K562 (cell line): ENCODE measurements around the gene KLHL22. TPM values are rescaled to one million over a fixed set of nuclear protein-coding genes. Genes with fewer than 3 reads are reported as not detected.

ENCODE experiments used
- CBX8 ChIP-seq: fragments of 200-600 bp; sonication (generic); IDR thresholded peaks from 2 replicates; pipeline ENCODE4 v1.6.1; 2012; ENCODE audit warnings: borderline replicate concordance, mixed run types, low read depth, mild to moderate bottlenecking, moderate library complexity, mixed read lengths, low read length, control low read depth, inconsistent platforms; ENCODE audit not compliant: poor library complexity, severe bottlenecking; ENCODE audit errors: extremely low read depth
- DIDO1 ChIP-seq: fragments of 450-650 bp; IDR thresholded peaks from 2 replicates; pipeline ENCODE4 v1.6.1; 2016; ENCODE audit warnings: low read depth, missing biosample characterization, missing genetic modification characterization
- EP300 ChIP-seq: IDR thresholded peaks from 2 replicates; pipeline ENCODE4 v1.6.1; 2012; ENCODE audit warnings: low read length, improper control_type of control experiment
- HCFC1 ChIP-seq: IDR thresholded peaks from 2 replicates; pipeline ENCODE4 v1.6.1; 2012; ENCODE audit warnings: low read depth, low read length, improper control_type of control experiment
- HMG20B ChIP-seq: fragments of 250-450 bp; sonication (Bioruptor Pico); IDR thresholded peaks from 2 replicates; pipeline ENCODE4 v1.5.0; 2021; ENCODE audit warnings: mild to moderate bottlenecking
- KDM1A ChIP-seq, 2 experiments: fragments of 450-650 bp; IDR thresholded peaks; 2 replicates each; pipeline ENCODE4 v1.6.1; 2016; ENCODE audit warnings: mild to moderate bottlenecking in 2 of 2
- NCOA1 ChIP-seq: fragments of 450-650 bp; IDR thresholded peaks from 2 replicates; pipeline ENCODE4 v1.6.1; 2016; ENCODE audit warnings: low read depth
- POLR2AphosphoS5 ChIP-seq: IDR thresholded peaks from 2 replicates; pipeline ENCODE4 v1.6.1; 2011; ENCODE audit warnings: mild to moderate bottlenecking, low read depth, low read length, moderate library complexity; ENCODE audit not compliant: control insufficient read depth, insufficient read depth
- SIX5 ChIP-seq, 2 experiments: IDR thresholded peaks; 2 replicates each; pipeline ENCODE4 v1.6.1; 2011; ENCODE audit warnings: low read length in 2 of 2, borderline replicate concordance in 1 of 2, low read depth in 1 of 2, mild to moderate bottlenecking in 1 of 2, moderate library complexity in 1 of 2; ENCODE audit not compliant: insufficient read depth in 1 of 2
- SREBF1 ChIP-seq: fragments of 150-350 bp; IDR thresholded peaks from 2 replicates; pipeline ENCODE4 v1.6.1; 2014; ENCODE audit warnings: antibody characterized with exemption, low read depth, low read length, borderline replicate concordance
- TSC22D4 ChIP-seq: fragments of 450-650 bp; IDR thresholded peaks from 2 replicates; pipeline ENCODE4 v1.6.1; 2016; ENCODE audit warnings: missing genetic modification characterization, missing biosample characterization, control low read depth
- ZNF197 ChIP-seq: fragments of 200-800 bp; sonication (Bioruptor generic); IDR thresholded peaks from 2 replicates; pipeline ENCODE4 v1.6.1; 2016; ENCODE audit warnings: low read depth, missing genetic modification characterization, missing compliant biosample characterization
- ZNF764 ChIP-seq: fragments of 250-450 bp; sonication (Bioruptor Pico); IDR thresholded peaks from 2 replicates; pipeline ENCODE4 v1.4.0; 2020; ENCODE audit warnings: low read depth, mild to moderate bottlenecking, moderate library complexity
- ZNF77 ChIP-seq: fragments of 250-450 bp; sonication (Bioruptor Pico); IDR thresholded peaks from 2 replicates; pipeline ENCODE4 v1.5.0; 2020
- polyA plus RNA-seq, 8 experiments: library from polyadenylated mRNA; depleted of rRNA in 4 of 8; stranded (reverse) in 5 of 8; unstranded in 3 of 8; fragments of >200 nt; fragmentation: Nextera tagmentation in 2 of 8; fragmentation: Illumina TruSeq in 1 of 8; extraction: Ambion mirVana in 2 of 8; extraction: Trizol in 1 of 8; gene quantifications; 2 replicates each; pipeline versions ENCODE4 v1.2.1 to v1.2.3, GENCODE V29; 2011 to 2014; ENCODE audit warnings: inconsistent platforms in 1 of 8, missing spikeins in 1 of 8
- total RNA-seq, 7 experiments: library from RNA; depleted of rRNA in 6 of 7; stranded (reverse); fragments of >200 nt in 6 of 7; fragmentation: Illumina TruSeq in 2 of 7; extraction: Trizol in 2 of 7; gene quantifications; 2 replicates each; pipeline versions ENCODE4 v1.2.1 to v1.2.3, GENCODE V29; 2011 to 2021; ENCODE audit warnings: low replicate concordance in 1 of 7
- TF ChIP-seq, protein P1 (sequence below): fragments of 250-450 bp; sonication (Bioruptor Pico); IDR thresholded peaks from 2 replicates; pipeline ENCODE4 v1.5.1; 2021; ENCODE audit warnings: mild to moderate bottlenecking
- TF ChIP-seq, protein P2 (sequence below): fragments of 450-650 bp; IDR thresholded peaks from one replicate; pipeline ENCODE4 v1.6.1; 2018; ENCODE audit warnings: mild to moderate bottlenecking, moderate library complexity; ENCODE audit not compliant: partially characterized antibody
- TF ChIP-seq, protein P3 (sequence below): fragments of 450-650 bp; formaldehyde crosslinking; IDR thresholded peaks from 2 replicates; pipeline ENCODE4 v1.4.0; 2020; ENCODE audit warnings: mild to moderate bottlenecking, moderate library complexity
- TF ChIP-seq, protein P4 (sequence below): sonication (generic); formaldehyde crosslinking; IDR thresholded peaks from 2 replicates; pipeline ENCODE4 v1.8.1; 2023; ENCODE audit warnings: mild to moderate bottlenecking, missing genetic modification reagents, moderate library complexity
- TF ChIP-seq, protein P5 (sequence below): fragments of 250-450 bp; sonication (Bioruptor Pico); IDR thresholded peaks from 2 replicates; pipeline ENCODE4 v1.6.1; 2021; ENCODE audit warnings: mild to moderate bottlenecking
- TF ChIP-seq, protein P6 (sequence below): fragments of 250-450 bp; sonication (Bioruptor Pico); IDR thresholded peaks from 2 replicates; pipeline ENCODE4 v1.9.0; 2021; ENCODE audit warnings: mild to moderate bottlenecking

The KLHL22 gene
- total and polyA plus RNA-seq, 9 of the 15 experiments (the other 6 are each of a cell fraction or from before 2014, with no cell fraction given): 1.3 to 25.6 (median 15.2) TPM

DNA sequence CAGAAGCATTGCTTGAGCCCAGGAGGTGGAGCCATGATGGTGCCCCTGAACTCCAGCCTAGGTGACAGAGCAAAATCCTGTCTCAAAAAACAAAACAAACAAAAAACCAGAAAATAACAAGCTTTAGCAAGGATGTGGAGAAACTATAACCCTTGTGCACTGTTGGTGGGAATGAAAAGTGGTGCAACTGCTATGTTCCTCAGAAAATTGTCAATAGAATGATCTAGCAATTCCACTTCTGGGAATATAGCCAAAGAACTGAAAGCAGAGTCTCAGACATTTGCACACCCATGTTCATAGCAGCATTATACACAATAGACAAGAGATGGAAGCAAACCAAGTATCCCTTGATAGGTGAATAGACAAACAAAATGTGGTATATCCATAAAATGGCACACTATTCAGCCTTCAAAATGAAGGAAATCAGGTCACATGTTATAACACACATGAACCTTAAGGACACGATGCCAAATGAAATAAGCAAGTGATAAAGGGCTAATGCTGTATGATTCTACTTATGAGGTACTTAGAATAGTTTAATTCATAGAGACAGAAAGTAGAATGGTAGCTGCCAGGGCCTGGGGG is 15.9 kb downstream of the KLHL22 start (continued):
- TF ChIP-seq CBX8 (no peak), ZNF197 (no peak), NCOA1 (no peak), EP300 (no peak), ZNF764 (CRISPR knock-in tag) (no peak), KDM1A (IDR thresholded peaks at IDR 0.05) (no peak), SREBF1 (no peak), DIDO1 (tag) (no peak), HMG20B (CRISPR knock-in tag) (no peak), TSC22D4 (tag) (no peak), ZNF77 (CRISPR knock-in tag) (no peak), POLR2AphosphoS5 (no peak), SIX5 (IDR thresholded peaks at IDR 0.05; ENCODE audit: borderline replicate concordance in 1 of 2, insufficient read depth in 1 of 2, low read depth in 1 of 2, low read length in 2 of 2) (no peak), HCFC1 (no peak)
- TF ChIP-seq, protein P1, sequence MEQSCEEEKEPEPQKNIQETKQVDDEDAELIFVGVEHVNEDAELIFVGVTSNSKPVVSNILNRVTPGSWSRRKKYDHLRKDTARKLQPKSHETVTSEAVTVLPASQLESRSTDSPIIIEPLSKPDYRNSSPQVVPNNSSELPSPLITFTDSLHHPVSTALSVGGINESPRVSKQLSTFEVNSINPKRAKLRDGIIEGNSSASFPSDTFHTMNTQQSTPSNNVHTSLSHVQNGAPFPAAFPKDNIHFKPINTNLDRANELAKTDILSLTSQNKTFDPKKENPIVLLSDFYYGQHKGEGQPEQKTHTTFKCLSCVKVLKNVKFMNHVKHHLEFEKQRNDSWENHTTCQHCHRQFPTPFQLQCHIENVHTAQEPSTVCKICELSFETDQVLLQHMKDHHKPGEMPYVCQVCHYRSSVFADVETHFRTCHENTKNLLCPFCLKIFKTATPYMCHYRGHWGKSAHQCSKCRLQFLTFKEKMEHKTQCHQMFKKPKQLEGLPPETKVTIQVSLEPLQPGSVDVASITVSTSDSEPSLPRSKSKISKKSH (CRISPR knock-in tag): no peak
- TF ChIP-seq, protein P2, sequence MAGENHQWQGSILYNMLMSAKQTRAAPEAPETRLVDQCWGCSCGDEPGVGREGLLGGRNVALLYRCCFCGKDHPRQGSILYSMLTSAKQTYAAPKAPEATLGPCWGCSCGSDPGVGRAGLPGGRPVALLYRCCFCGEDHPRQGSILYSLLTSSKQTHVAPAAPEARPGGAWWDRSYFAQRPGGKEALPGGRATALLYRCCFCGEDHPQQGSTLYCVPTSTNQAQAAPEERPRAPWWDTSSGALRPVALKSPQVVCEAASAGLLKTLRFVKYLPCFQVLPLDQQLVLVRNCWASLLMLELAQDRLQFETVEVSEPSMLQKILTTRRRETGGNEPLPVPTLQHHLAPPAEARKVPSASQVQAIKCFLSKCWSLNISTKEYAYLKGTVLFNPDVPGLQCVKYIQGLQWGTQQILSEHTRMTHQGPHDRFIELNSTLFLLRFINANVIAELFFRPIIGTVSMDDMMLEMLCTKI: no peak
- TF ChIP-seq, protein P3, sequence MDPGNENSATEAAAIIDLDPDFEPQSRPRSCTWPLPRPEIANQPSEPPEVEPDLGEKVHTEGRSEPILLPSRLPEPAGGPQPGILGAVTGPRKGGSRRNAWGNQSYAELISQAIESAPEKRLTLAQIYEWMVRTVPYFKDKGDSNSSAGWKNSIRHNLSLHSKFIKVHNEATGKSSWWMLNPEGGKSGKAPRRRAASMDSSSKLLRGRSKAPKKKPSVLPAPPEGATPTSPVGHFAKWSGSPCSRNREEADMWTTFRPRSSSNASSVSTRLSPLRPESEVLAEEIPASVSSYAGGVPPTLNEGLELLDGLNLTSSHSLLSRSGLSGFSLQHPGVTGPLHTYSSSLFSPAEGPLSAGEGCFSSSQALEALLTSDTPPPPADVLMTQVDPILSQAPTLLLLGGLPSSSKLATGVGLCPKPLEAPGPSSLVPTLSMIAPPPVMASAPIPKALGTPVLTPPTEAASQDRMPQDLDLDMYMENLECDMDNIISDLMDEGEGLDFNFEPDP: no peak
- TF ChIP-seq, protein P4, sequence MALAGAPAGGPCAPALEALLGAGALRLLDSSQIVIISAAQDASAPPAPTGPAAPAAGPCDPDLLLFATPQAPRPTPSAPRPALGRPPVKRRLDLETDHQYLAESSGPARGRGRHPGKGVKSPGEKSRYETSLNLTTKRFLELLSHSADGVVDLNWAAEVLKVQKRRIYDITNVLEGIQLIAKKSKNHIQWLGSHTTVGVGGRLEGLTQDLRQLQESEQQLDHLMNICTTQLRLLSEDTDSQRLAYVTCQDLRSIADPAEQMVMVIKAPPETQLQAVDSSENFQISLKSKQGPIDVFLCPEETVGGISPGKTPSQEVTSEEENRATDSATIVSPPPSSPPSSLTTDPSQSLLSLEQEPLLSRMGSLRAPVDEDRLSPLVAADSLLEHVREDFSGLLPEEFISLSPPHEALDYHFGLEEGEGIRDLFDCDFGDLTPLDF: 0 out of 2 replicates have a peak, but pooled peaks have one; percentile 4
- TF ChIP-seq, protein P5, sequence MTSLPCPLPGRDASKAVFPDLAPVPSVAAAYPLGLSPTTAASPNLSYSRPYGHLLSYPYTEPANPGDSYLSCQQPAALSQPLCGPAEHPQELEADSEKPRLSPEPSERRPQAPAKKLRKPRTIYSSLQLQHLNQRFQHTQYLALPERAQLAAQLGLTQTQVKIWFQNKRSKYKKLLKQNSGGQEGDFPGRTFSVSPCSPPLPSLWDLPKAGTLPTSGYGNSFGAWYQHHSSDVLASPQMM (CRISPR knock-in tag): no peak
- TF ChIP-seq, protein P6, sequence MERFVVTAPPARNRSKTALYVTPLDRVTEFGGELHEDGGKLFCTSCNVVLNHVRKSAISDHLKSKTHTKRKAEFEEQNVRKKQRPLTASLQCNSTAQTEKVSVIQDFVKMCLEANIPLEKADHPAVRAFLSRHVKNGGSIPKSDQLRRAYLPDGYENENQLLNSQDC (CRISPR knock-in tag): 0 out of 2 replicates have a peak, but pooled peaks have one; percentile 41
